Neural progenitor cell (in vitro differentiated cells): ENCODE results near the gene CAPZB.

ENCODE experiments used
- EZH2 ChIP-seq: fragments of 200-600 bp; sonication (generic); IDR thresholded peaks from 2 replicates; pipeline ENCODE4 v1.6.1; 2017; ENCODE audit warnings: antibody characterized with exemption, mild to moderate bottlenecking, moderate library complexity
- TF ChIP-seq, protein P1 (sequence below): fragments of 200-600 bp; sonication (generic); IDR thresholded peaks from 2 replicates; pipeline ENCODE4 v1.5.1; 2017; ENCODE audit warnings: antibody characterized with exemption, mild to moderate bottlenecking

DNA sequence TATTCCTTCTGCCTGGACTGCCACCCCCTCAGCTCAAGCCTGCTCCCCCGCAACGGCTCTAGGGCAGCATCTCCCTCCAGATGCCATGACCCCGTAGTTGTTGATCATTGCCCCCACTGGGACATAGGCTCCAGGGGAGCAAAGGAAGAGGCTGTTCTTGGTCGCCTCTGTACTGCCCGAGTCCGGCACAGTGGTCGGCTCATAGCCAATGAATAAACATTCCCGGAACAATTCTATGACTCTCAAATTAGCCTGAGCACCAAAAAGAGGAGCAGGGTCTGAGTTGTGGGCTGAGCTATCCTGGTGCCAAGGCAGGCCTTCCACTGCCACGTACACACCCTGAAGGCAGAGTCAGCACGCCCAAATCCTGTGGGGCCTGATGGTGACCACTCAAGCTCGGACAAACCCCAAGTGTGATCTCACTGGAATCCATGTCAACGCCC is 33.1 kb downstream of the CAPZB start:
- TF ChIP-seq, protein P1, sequence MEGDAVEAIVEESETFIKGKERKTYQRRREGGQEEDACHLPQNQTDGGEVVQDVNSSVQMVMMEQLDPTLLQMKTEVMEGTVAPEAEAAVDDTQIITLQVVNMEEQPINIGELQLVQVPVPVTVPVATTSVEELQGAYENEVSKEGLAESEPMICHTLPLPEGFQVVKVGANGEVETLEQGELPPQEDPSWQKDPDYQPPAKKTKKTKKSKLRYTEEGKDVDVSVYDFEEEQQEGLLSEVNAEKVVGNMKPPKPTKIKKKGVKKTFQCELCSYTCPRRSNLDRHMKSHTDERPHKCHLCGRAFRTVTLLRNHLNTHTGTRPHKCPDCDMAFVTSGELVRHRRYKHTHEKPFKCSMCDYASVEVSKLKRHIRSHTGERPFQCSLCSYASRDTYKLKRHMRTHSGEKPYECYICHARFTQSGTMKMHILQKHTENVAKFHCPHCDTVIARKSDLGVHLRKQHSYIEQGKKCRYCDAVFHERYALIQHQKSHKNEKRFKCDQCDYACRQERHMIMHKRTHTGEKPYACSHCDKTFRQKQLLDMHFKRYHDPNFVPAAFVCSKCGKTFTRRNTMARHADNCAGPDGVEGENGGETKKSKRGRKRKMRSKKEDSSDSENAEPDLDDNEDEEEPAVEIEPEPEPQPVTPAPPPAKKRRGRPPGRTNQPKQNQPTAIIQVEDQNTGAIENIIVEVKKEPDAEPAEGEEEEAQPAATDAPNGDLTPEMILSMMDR: no peak
- TF ChIP-seq EZH2: no peak
